Lung (tissue), 12 donors: ENCODE data around the gene TPI1. TPM values are rescaled to one million over a fixed set of nuclear protein-coding genes. Genes with fewer than 3 reads are reported as not detected.
A peak's percentile ranks its signal among the peaks of the same experiment; 100 is the strongest.
"Not testable (repeated sequence)": the region's sequence is repeated elsewhere in the genome, so short reads cannot be mapped to it uniquely, and the experiment has no call there.

ENCODE experiments used
- ATAC-seq: fragments of 200-7000 bp; cut with Tn5 transposase; one replicate; pipeline ENCODE4 v1.9.1; 2020; ENCODE audit warnings: moderate number of reproducible peaks; ENCODE audit not compliant: insufficient read depth, low FRiP score
- DNase-seq, 3 donors: peaks; one replicate each; pipeline ENCODE4 v3.0.0-alpha.2; 2013 to 2017
- H3K27ac ChIP-seq, 2 donors: one replicate each; pipeline ENCODE4 v1.5.1; 2013; ENCODE audit warnings: mild to moderate bottlenecking in 2 of 2, moderate library complexity in 2 of 2, control low read depth in 1 of 2, inconsistent platforms in 1 of 2, low read depth in 1 of 2, low read length in 1 of 2
- H3K27me3 ChIP-seq, 3 donors: one replicate each; pipeline ENCODE4 v1.5.1; 2013; ENCODE audit warnings: low read length in 2 of 3; ENCODE audit not compliant: control insufficient read depth in 3 of 3, insufficient read depth in 3 of 3
- H3K36me3 ChIP-seq, 4 donors: one replicate each; pipeline ENCODE4 v1.5.1; 2013; ENCODE audit warnings: low read length in 4 of 4, mild to moderate bottlenecking in 1 of 4, moderate library complexity in 1 of 4; ENCODE audit not compliant: control insufficient read depth in 4 of 4, insufficient read depth in 4 of 4
- H3K4me1 ChIP-seq, 5 donors: one replicate each; pipeline ENCODE4 v1.5.1; 2013; ENCODE audit warnings: low read length in 5 of 5, mild to moderate bottlenecking in 2 of 5, moderate library complexity in 1 of 5; ENCODE audit not compliant: control insufficient read depth in 5 of 5, insufficient read depth in 5 of 5
- H3K4me3 ChIP-seq: one replicate; pipeline ENCODE4 v1.5.1; 2013; ENCODE audit warnings: mild to moderate bottlenecking, control low read depth, moderate library complexity
- H3K9ac ChIP-seq, 2 donors: one replicate each; pipeline ENCODE4 v1.5.1; 2013; ENCODE audit warnings: low read length in 2 of 2, control low read depth in 1 of 2; ENCODE audit not compliant: insufficient read depth in 1 of 2
- H3K9me3 ChIP-seq, 4 donors: one replicate each; pipeline ENCODE4 v1.5.1; 2013; ENCODE audit warnings: low read length in 3 of 4, mild to moderate bottlenecking in 1 of 4, moderate library complexity in 1 of 4; ENCODE audit not compliant: control insufficient read depth in 4 of 4, insufficient read depth in 3 of 4
- whole genome bisulfite sequencing, 2 donors: extraction: QIAGEN DNeasy Blood & Tissue Kit; methylation state at CpG; one replicate each; pipeline ENCODE4 v1.1.7; 2013; 5-methylcytosine and 5-hydroxymethylcytosine counted together
- polyA plus RNA-seq, 2 donors: library from polyadenylated mRNA; stranded (reverse); fragments of 200-250 nt; gene quantifications; one replicate each; pipeline ENCODE4 v1.2.1, GENCODE V29; 2013
- total RNA-seq, 2 donors: library from RNA; depleted of rRNA in 1 of 2; stranded (reverse); fragments of >200 nt in 1 of 2; gene quantifications; one replicate each; pipeline ENCODE4 v1.2.1, GENCODE V29; 2014 to 2021
- TF ChIP-seq, protein P1 (sequence below): IDR thresholded peaks from 2 replicates; pipeline ENCODE4 v1.5.1; 2012; ENCODE audit warnings: mild to moderate bottlenecking; ENCODE audit errors: control extremely low read depth, extremely low read depth
- donor health status: control.
- donor health status: control.
- donor health status: Bipolar disorder and iron deficiency.
- donor health status: healthy.
- donor health status: DM: yes; HTN: yes; CAD: no.

Gene TPI1
- total and polyA plus RNA-seq, 4 donors = 256 to 1,097 (median 435) TPM

DNA sequence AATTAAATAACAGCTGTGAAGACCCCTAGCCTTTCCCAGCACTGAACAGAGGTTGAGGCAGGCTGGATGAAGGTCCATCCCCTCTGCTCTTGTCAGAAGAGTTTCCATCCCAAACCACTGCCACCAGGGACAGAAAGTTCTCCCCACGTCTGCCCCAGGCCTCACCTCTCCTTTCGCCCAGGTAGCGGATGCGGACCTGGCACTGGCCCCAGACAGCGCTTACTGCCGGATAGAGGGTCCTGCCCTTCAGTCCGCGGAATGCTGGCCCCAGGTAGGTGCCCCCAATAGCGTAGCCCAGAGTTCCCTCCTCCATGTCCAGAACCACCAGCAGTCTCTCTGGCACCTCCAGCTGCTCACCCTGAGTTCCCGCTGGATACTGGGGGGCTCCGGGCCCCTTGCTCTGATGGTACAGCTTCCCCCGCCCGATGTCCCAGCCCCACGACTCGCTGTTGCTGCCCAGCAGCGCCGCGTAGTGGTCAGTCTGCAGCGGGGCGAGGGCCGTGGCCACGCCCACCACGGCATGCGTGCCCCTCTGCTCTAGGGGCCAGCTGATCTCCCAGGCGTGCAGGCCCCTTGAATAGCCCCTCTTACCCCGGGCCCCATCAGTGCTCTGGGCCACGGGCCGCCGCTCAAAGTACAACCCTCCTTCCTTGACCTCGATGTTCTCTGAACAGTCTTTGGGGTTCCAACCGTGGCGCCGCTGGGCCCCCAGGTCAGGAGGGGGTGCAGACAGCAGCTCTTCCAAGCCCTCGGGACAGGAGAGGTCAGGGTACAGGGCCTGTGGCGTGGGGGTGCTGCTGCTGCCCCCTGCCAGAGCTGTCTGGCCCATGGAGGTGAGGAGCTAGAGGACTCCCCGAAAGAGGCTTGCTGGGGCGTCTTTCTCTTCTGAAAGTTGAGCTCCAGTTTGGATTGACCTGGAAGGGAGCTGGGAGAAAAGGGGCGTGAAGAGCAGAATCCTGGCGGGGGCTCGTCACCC, 5.0 kb downstream of the TPI1 start:
- H3K4me3 ChIP-seq = peak overlapping the region; percentile 64
- TF ChIP-seq, protein P1, sequence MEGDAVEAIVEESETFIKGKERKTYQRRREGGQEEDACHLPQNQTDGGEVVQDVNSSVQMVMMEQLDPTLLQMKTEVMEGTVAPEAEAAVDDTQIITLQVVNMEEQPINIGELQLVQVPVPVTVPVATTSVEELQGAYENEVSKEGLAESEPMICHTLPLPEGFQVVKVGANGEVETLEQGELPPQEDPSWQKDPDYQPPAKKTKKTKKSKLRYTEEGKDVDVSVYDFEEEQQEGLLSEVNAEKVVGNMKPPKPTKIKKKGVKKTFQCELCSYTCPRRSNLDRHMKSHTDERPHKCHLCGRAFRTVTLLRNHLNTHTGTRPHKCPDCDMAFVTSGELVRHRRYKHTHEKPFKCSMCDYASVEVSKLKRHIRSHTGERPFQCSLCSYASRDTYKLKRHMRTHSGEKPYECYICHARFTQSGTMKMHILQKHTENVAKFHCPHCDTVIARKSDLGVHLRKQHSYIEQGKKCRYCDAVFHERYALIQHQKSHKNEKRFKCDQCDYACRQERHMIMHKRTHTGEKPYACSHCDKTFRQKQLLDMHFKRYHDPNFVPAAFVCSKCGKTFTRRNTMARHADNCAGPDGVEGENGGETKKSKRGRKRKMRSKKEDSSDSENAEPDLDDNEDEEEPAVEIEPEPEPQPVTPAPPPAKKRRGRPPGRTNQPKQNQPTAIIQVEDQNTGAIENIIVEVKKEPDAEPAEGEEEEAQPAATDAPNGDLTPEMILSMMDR = peak; percentile 92
- H3K9ac ChIP-seq = peak overlapping the region; percentile 19 to 62
- H3K36me3 ChIP-seq = peaks cover 5 to 25% (median 18%) of the 10 kb centered on the region in 4 donors
- DNase-seq (peak; percentile 84 to 87 (median 87)), ATAC-seq (peak; percentile 66)
- 2% methylated on average over 37 to 40 of the region's 40 CpGs for WGBS, 2 donors
- peaks cover 0 to 32% (median 12%) of the 10 kb centered on the region in 5 donors for H3K4me1 ChIP-seq
- no peaks in the 10 kb centered on the region for H3K27me3 ChIP-seq
- H3K27ac ChIP-seq = peak overlapping the region; percentile 75 to 83
- H3K9me3 ChIP-seq = no peaks in the 10 kb centered on the region

GRCh38 chr12:6873094-6874014, 6.0 kb downstream of the TPI1 start, which contains the start of gene SPSB2:
Gene SPSB2 (minus strand): TSS chr12:6873303. CDS start chr12:6872901, 402 bp downstream.
- ATAC-seq = peak; percentile 93
- peaks cover 5 to 25% (median 18%) of the 10 kb centered on the region in 4 donors for H3K36me3 ChIP-seq
- H3K27me3 ChIP-seq = no peaks in the 10 kb centered on the region
- DNase-seq = peak; percentile 98 to 99 (median 99)
- TF ChIP-seq, protein P1 = no peak
- WGBS, 2 donors = 0% methylated on average over 62 to 66 of the region's 66 CpGs
- H3K9me3 ChIP-seq = no peaks in the 10 kb centered on the region
- peak within 1 kb of the TSS; percentile 68 to 93 for H3K9ac ChIP-seq
- peak within 1 kb of the TSS; percentile 83 to 92 for H3K27ac ChIP-seq
- H3K4me3 ChIP-seq = peak within 1 kb of the TSS; percentile 64
- peaks cover 0 to 29% (median 10%) of the 10 kb centered on the region in 5 donors for H3K4me1 ChIP-seq

GRCh38 chr12:6874015-6874368, 6.7 kb downstream of the TPI1 start:
- peaks cover 5 to 24% (median 18%) of the 10 kb centered on the region in 4 donors for H3K36me3 ChIP-seq
- H3K4me1 ChIP-seq = peaks cover 0 to 23% (median 8%) of the 10 kb centered on the region in 5 donors
- H3K9ac ChIP-seq = peak overlapping the region; percentile 68 to 93
- WGBS, 2 donors = 43 to 47% methylated on average over 9 of the region's 9 CpGs
- H3K4me3 ChIP-seq = peak overlapping the region; percentile 64
- not testable (repeated sequence) for H3K27me3 ChIP-seq, DNase-seq, ATAC-seq, H3K9me3 ChIP-seq
- H3K27ac ChIP-seq = peak overlapping the region in 1 of 2 donors; percentile 92

DNA sequence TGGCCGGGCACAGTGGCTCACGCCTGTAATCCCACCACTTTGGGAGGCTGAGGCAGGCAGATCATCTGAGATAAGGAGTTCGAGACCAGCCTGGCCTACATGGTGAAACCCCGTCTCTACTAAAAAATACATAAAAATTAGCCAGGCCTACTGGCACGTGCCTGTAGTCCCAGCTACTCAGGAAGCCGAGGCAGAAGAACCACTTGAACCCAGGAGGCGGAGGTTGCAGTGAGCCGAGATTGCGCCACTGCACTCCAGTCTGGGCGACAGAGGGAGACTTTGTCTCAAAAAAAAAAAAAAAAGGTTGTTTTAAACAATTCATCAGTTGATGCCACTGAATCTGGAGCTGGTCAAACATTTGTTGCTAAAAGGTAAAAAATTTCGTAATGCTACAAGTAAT, 12.5 kb downstream of the TPI1 start:
- ATAC-seq, DNase-seq, H3K9ac ChIP-seq, H3K27me3 ChIP-seq, H3K4me1 ChIP-seq, H3K4me3 ChIP-seq, H3K9me3 ChIP-seq: not testable (repeated sequence)
- peak overlapping the region in 1 of 2 donors; percentile 18 for H3K27ac ChIP-seq
- whole genome bisulfite sequencing, 2 donors = 48 to 57% methylated on average over 11 of the region's 11 CpGs
- H3K36me3 ChIP-seq = peaks cover 3 to 16% (median 8%) of the 10 kb centered on the region in 4 donors
